Measurements from ENCODE around the gene PTK6.
"Not testable (repeated sequence)": the region's sequence is repeated elsewhere in the genome, so short reads cannot be mapped to it uniquely, and the experiment has no call there.

Gene PTK6

DNA sequence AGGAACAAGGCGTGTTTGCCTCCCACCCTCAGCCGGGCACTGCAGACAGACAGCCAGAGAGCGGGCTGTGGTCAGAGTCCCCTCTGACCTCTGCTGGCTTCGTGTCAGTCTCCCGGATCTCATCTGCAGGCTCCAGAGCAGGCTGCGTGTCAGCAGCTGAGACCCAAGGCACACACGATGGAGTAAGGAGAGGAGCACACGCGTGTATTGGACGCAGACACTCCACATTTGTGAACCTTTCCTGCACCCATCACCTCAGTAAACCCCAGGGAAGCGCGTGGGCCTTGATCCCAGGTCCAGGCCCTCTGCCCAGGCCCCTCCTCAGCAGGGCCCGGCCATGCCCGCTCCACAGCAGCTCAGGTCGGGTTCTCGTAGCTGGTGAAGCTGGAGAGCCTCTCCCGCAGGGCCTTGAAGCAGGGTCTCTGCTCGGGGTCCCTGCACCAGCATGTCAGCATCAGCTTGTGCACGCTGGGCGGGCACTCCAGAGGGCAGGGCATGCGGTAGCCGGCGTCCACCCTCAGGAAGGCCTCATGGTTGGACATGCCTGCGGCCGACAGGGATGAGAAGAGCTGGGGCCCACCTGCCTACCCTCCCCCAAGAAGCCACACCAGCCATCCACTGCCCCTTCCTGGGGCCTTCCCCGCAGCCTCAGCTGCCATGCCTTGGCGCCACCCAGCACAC is 7.9 kb downstream of the PTK6 start:
- DNase-seq, result no peak

DNA sequence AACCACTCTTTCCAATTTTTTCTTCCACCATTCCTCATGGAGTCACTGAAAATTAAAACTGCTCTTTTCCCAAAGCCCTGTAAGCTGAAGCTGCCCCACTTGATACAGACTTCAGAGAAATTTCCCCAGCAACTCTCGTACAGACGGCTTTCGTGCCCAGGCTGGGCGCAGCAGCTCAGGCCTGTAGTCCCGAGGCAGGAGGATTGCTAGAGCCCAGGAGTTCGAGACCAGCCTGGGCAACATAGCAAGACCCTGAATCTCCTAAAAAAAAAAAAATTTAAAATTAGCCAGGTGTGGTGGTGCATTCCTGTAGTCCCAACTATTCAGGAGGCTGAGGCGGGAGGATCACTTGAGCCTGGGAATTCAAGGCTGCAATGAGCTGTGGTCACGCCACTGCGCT is 10.0 kb downstream of the PTK6 start:
- DNase-seq, result no peak

DNA sequence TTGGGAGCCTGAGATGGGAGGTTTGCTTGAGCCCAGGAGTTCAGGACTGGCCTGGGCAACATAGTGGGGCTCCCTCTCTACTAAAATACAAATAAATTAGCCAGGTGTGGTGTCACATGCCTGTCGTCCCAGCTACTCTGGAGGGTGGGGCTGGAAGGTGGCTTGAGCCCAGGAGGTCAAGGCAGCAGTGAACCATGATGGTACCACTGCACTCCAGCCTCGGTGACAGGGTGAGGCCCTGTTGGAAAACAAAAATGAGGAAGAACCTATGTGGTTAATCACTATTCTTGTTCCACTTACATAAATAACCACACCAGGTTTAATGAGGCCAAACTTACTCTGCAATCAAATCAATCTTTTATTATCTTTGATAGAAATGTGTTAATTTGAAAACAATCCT is 11.2 kb downstream of the PTK6 start:
- DNase-seq, result no peak

DNA sequence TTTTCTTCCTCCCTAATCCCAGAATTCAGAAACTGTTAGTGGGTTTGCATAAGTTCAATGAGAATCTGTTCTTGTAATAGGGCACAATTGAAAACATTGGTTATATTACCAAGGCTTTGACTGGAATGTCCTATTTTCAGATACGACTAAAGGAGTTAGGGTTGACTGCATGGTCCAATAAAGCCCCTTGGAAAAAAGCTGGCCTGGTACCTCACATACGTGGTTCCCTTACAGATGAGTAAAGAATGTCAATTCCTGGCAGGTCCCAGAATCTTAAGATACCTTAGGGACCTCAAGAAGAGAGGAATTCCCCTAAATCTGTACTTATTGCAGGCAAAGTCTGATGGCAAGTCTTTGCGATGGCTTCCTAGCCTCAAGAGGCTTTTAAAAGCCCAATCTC is 12.0 kb downstream of the PTK6 start:
- no peak for DNase-seq

DNA sequence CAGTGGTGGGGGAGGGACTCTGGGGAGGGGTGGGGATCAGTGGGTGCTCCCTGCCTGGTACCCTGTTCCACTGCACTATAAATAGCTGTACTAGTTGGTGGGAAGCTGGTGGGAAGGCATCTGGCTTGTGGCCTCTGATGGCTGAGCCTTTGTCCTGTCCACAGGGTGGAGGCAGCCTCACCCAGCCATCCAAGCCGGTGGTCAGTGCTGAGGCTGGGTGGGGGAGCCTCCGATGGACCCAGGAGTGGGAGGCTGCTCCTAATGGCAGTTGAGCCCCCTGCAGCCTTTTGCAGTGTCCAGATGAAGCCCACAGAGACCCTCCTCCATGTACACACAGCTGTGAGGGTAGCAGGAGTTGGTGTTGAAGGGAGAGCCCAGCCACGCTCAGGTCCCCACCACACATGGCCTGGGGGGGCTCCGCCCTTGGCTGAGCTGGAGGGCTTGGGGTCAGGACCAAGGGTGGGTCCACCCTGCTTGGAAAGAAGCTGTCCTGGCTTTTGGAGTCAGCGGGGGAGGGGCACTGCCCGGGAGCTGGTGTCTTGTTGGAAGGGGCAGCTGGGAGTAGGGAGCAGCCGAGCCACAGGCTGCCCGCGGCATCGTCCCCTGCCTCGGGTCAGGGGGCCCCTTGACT is 14.1 kb downstream of the PTK6 start:
- DNase-seq, result no peak

DNA sequence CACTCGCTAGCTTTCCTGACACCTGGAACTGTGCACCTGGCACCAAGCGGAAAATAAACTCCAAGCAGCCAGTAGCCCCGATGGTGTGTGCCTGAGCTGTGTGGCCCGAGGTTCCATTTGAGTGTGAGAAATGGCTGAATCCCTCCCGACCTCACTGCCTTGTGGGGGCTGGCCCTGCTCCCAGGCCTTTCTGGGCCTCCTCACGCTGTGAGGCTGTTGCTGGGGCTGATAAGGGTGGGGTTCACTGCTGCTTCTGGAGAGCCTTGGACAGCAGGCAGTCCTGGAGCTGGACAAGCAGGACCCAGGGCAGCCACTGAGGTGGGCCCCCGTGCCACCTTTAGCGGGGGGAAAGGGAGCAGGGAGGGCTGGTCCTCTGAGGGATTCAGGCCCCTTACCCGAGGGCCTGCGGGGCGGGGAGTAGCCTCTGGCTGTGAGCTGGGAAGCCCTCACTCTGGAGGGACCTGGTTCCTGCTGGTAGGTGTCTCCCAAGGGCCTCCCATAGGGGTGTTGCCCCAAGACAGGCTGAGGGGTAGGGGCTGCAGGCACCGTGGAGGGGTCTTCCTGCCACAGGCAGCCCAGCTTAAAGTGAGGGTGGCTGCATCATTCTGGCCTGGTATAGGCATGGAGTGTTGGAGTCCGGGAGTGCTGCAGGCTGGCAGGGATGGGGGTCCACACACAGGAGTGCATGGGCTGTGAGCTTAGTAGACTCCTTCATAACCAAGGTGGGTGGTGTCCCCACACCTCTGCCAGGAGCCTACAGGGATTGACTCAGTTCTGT is 14.9 kb downstream of the PTK6 start:
- DNase-seq, result no peak

DNA sequence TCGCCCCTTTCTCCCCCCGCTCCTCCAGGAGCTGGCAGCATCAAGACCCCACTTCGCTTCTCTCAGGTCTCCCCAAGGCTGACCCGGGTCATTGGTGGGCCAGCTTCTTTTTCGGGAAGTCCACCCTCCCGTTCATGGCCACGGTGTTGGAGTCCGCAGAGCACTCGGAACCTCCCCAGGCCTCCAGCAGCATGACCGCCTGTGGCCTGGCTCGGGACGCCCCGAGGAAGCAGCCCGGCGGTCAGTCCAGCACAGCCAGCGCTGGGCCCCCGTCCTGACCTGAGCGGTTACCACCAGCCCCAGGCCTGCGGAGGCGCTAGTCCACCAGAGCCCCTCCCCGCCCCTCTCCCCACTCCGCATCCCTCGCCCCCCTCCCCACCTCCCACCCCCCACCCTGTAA is 15.6 kb downstream of the PTK6 start:
- DNase-seq, result no peak

DNA sequence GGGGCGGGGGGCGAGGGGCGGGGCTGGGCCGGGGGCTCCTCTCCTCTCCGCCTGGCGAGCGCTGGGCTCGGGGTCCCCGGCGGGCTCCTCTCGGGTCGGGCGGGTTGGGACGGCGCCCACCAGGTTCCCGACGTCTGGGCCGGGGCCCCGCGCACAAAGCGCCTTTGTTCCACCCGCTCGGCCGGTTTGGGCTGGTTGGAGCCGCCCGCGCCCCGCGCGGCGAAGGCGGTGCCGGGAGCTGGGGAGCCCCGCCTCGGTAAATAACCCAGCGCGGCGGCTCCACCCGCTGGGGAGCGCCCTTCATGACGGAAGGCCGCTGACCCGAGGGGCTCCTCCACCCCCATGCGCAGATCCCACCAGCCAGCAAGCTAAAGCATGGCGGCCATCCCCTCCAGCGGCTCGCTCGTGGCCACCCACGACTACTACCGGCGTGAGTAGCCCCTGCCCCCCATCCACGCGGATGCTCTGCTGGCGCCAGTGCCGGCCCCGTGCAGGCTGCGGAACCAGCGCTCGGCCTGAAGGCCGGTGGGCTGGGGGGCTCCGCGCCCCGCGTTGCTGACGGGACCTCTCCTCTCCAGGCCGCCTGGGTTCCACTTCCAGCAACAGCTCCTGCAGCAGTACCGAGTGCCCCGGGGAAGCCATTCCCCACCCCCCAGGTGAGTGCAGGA is 16.1 kb downstream of the PTK6 start:
- DNase-seq, result peak; percentile 43 to 81 (median 55)

DNA sequence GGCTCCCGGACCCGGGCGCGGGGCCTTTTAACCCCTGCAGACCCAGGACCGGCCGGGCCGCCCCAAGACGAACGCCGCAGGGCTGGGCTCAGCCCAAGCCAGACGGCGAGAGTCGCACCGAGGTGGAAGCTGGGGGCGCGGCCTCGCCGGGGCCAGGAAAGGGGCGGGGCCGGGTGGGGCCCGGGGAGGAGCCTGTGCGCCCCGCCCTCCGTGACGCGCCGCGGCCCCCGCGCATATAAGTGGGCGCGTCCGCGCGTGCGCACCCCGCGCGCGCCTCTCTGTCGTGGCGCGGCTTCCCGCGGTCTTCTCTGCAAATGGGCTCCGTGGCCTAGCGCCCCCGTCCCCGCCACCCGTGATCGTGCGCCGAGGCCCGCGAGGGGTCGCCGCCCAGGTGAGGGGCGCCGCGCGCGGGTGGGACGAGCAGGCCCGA is 16.7 kb downstream of the PTK6 start, which contains the start of gene PPDPF:
PPDPF (plus strand) TSS at position 262 of the 430 bp plus-strand sequence. CDS start 544 bp downstream, outside the sequence.
- DNase-seq, result peak; percentile 74 to 82 (median 80)

DNA sequence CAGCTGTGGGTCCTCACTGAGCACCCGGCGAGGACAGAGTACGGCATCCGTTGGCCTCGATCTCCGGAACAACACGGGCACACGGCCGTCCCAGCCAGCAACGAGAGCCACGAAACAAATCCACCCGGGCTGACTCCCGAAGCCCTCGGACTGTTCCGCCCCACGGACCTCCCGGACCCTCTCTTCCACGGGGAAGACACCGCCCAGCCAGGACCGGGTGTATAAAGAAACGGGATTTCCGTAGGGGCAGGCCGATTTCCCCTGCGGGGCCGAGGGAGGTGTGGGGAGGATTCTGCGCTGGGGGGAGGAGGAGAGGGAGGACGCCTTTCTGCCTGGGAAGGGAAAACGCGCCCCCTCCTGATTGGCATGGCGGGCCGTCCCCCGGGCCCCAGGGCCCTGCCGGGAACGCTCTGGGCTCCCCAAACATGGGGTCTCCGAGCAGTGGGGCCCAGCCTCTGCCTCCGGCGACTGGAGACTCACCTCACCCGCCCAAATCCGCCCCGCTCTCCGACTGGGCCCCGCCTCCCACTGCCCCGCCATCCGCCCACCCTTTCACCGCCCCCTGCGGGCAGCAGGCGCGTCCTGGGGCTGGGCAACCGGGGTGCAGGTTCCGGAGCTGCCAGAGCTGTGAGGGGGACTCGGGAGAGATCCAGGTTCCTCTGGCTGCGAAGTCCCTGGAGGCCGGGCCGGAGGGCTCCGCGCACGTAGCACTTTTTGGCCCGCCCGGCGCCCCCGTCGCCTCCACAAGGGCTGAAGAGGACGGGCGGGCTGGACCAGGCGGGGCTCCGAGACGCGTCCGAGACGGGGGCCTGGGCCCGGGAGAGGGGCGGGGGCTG is 17.3 kb downstream of the PTK6 start:
- DNase-seq, result peak; percentile 39 to 67 (median 54)

DNA sequence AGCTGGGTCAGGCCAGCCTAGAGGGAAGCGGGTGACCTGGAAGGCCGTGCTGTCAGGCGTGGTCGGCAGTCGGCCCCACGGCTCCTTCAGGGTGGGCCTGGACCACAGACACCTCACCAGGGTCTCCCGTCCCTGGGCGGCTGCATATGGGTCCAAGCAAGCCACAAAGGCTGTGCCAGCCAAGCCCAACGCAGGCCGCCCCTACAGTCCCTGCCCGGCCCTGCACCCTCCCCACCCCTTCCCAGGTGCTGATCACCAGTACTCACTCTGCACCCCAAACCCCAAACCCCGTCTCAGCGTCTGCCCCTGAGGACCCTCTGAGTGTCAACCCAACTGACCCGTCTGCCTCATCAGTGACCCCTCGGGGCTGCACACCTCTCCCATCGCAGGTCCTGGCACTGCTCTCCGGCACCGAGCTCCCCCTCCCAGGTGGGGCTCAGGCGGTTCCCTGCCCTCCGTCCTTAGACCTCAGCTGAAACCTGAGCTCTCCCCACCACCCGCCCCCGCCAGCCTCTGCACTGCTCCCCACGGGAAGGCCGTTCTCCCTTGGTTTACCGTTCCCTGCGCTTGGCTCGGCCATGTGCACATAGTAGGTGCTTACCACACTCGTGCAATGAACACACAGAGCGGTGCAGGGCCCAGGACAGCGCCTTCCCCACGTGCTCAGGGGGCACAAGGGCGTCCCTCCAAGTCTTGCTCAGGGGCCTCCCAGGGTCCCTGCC is 18.1 kb downstream of the PTK6 start:
- DNase-seq, result no peak

DNA sequence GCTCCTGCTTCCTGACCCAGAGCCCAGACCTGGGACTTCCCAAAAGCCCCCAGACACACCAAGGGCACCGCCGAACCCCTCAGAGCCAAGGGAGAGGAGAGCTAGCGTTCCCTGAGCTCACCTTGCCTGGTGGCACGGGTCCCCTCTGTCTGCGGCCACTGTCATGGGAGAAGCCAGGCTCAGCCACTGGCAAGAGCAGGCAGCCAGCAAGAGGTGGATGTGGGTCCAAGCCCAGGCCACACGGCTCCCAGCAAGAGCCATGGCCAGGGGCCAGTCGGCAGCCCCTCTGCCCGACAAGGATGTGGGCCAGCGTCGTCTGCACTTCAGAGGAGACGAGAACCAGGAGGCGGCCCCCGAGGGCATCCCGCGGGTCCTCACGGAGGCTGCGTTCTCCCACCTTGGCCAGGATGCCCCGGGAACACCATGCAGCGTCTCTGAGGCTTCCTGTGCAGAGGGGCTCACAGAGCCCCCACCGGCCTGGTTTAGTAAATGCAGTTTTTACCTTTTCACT is 18.8 kb downstream of the PTK6 start:
- DNase-seq, result no peak

DNA sequence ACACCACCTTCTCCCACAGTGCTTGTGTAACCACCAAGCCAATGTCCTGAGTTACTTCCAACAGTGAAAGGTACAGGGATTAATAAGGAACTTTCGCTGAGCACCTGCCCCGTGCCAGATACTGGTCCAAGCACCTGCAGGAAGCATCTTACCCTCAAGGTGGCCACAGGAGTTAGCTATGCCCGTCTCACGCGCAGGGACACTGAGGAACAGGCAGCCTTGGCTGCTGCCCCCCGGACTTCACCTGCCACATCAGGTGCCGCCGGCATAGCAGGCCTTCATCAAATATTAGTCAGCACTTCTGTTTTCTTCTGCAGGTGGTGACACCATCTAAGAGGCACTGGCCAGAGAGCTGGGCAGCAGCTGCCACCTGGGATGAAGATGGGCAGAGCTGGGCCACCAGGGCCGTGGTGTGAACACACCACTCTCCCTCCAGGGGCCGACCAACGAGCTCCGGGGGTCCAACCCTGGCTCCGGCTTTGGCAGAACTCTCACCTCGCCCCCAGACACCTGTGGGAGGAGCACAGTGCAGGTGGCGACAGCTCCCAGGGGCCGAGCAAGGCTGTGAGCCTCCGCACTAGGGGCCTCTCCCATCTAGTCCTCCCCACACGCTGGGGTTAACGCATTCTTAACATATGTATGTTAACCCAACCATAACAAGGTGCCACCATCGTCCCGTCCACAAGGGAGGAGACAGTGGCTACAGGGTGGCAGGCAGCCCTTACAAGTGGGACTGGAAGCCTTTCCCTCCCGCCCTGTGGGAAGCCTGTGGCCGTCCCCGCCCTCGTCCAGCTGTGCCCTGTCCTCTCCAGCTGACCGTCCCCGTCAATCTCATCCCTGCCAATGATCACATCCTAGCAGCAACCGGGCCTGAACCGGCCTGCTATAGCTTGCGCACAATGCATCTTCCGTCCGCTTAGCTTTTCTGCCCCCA is 19.5 kb downstream of the PTK6 start:
- DNase-seq, result no peak

DNA sequence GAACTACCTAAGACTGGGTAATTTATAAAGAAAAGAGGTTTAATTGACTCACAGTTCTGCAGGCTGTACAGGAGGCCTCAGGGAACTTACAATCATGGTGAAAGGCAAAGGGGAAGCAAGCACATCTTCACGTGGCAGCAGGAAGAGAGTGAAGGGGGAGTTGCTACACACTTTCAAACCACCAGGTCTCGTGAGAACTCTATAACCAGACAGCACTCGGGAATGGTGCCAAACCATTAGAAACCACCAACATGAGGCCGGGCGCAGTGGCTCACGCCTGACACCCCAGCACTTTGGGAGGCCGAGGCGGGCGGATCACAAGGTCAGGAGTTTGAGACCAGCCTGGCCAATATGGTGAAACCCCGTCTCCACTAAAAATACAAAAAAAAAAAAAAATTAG is 22.7 kb downstream of the PTK6 start:
- DNase-seq, result not testable (repeated sequence)

DNA sequence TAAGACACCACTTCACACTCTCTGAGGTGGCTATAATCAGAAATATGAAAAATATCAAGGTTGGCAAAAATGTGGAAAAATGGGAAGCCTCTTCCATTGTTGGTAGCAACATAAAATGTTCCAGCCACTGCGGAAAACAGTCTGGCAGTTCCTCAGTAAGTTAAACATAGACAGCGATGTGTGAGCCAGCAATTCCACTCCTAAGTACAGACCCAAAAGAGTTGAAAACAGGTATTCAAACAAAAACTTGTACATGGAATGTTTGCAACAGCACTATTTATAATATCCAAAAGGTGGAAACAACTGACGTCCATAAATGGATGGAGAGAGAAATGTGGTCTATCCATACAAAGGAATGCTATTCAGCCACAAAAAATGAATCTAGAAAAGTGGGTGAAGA is 24.0 kb downstream of the PTK6 start:
- no peak for DNase-seq

DNA sequence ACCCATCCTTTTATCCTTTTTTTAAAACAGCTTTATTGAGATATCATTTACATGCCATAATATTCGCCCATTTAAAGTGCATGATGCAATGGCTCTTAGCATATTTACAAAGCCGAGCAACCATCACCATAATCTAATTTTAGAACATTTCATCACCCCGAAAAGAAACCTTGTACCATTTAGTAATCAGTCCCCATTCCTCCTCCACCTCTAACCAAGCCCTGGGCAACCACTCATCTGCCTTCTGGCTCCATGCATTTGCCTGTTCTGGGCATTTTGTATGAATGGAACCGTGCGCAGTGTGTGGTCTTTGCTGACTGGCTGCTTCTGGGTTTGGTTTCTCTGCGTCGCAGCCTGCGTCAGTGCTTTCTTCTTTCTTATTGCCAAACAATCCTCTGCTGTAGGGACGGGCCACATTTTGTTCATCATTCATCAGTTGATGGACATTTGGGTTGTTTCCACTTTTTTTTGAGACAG is 28.1 kb downstream of the PTK6 start:
- DNase-seq, result no peak

DNA sequence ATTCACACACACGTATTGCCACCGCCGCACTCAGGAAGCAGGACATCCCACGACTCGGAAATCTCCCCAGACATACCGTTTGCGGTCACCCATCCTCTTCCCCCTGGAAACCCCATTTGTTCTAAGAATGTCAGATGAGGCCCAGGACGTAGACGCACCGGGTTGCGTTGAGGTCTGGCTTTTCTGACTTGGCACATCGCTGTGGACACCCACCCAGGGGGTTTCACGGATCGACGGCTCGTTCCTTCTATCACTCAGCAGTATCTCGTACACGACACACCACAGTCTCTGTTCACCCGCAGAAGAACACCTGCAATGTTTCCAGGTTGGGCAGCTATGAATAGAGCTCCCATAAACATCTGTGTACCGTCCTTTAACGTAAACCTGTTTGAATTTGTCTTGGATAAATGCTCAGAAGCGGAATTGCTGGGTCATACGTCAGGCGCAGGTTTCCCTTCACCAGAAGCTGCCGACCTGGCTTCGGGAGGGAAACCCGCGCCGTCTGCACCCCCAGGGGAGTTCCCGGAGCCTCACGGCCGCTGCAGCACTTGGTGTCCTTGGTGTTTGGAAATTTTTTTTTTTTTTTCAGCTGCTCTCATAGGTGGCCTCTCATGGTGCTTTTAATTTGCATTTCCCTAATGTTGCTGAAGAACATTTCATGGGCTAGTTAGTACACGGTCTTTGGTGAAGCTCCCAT is 29.0 kb downstream of the PTK6 start:
- DNase-seq, result no peak

DNA sequence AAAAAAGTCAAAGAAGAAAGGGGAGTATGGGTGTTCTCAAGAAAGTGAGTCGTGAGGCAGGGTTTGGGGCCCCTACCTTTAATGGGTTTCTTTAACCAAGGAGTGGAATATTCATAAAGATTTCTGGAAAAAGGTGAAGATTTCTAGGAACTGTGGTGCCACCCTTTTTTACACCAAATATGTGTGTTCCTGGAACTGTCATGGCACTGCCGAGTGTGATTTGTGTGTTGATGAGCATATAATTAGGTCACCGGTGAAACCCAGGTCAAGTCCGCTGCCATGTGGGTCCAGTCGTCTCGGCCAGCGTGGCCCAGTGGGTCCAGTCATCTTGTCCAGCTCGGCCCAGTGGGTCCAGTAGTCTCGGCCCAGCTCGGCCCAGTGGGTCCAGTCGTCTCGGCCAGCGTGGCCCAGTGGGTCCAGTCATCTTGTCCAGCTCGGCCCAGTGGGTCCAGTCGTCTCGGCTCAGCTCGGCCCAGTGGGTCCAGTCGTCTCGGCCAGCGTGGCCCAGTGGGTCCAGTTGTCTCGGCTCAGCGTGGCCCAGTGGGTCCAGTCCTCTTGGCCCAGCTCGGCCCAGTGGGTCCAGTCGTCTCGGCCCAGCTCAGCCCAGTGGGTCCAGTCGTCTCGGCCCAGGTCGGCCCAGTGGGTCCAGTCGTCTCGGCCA is 30.0 kb downstream of the PTK6 start:
- no peak for DNase-seq

DNA sequence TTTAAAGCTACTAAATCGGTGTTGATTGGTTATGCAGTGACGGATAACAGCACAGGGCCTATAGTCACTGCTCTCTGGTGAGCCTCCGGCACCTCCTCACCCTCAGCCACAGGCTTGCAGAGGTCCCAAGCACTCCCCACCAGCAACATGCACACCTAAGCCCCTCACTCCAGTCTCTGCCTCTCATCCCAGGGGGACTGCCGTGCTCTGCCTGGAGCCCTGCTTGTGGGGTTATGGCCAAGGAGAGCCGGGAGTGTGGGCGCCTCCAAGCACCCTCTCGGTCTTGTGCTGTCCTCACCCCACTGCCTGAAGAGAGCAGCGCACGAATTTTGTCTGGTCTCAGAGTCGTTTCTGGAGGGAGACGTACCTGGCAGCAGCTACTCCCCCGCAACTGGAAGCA is 31.5 kb downstream of the PTK6 start:
- no peak for DNase-seq
